Activated CD8-positive, alpha-beta memory T cell treated with anti-CD3 and anti-CD28 coated beads for 48 hours (primary cell): Measurements from ENCODE around the gene MIF4GD.

ENCODE experiments used
- DNase-seq, 3 experiments: peaks; one replicate each; pipeline ENCODE4 v3.0.0-alpha.2; 2020; ENCODE audit warnings: low read depth in 2 of 3, low spot score in 2 of 3

MIF4GD gene

DNA sequence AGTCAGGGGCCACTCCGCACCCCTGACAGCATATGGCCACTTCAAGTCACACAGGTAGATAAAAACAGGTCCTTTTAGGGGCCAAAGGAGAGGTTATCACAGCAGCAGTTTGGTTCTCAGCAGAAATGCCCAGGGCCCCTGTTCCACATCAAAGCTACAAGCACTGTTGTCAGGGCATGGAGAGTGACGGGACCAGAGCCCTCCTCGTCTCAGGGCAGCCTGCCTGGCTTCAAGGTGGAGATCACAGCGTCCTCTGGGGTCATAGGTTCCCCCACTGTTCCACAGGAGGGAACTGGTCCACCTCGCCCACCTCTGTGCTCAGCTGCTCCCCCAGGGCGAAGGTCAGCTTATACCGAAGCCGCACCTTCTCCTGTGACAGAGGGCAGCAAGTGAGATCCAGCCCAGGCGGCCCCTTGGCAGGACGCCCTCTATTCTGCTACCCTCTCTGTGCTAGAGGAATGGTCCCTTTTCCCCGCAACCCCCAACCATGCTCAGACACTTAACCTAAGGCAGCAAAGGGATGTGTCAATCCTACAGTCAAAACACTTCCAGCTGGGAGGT, 32.9 kb downstream of the MIF4GD start:
- DNase-seq = no peak

DNA sequence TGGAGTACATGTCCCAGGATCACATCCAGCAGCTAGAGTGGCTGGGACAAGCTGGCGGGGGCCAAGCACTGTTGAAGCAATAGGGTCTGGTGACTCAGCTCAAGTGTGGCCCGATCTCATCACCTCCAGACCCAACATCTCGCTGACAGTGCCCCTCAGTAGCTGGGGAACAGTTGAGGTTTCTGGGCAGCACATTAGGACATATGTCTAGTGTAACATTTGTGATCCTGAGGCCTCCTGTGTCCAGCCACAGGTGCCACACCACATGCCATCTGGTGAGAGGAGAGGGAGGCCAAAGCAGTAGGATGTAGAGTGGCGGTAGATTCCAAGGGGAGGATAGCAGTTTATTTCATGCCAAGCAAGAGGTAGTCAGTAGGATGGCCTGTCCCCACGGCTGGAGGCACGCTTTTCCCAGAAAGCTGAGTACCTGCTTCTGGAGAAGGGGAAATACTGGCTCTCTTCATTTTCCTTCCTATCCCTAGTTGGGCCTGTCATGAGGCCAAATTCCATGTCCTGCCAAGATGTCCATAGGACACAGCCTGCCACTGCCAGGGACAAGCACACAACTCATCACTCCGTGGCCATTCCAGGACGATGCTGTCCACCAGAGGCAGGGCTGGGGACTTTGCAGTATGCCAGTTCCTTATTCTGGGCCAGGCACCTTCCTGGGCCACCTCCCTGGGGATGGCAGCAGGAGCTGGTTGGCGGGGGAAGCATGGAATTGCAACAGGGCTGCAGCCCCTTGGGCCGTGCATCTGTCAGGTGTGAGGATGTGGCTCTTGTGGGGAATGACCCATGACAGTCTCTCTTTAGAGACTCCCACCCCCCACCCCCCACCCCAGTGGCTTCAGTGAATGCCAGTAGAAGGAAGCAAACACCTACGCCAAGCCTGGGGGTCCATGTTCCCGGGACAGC, 33.7 kb downstream of the MIF4GD start:
- no peak for DNase-seq

- DNase-seq = no peak
Observed at GRCh38 chr17:75232786-75233185, 38.2 kb downstream of the MIF4GD start.

- DNase-seq = no peak
Observed at GRCh38 chr17:75231741-75232464, 39.1 kb downstream of the MIF4GD start.

- no peak for DNase-seq
Observed at GRCh38 chr17:75231071-75231470, 40.0 kb downstream of the MIF4GD start.

DNA sequence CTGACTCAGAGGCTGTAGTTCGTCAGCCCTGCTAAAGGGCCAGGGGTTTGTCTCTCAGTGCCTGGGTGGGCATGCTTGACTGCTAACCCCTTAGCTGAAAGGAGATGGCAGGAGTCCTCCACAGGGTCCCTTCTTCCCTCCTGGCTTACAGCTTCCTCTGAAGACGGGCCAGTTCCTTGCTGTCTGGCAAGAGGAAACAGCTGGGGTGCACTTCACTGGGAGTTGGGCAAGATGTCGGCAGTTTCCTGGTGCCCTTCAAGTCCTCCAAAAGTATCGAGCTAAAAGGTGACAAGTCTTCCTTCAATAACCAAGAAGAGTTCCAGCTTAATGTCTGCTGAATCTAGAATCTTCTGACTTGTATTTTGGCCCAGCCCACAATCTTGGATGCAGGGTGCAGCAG, 42.2 kb downstream of the MIF4GD start:
- DNase-seq = no peak

DNA sequence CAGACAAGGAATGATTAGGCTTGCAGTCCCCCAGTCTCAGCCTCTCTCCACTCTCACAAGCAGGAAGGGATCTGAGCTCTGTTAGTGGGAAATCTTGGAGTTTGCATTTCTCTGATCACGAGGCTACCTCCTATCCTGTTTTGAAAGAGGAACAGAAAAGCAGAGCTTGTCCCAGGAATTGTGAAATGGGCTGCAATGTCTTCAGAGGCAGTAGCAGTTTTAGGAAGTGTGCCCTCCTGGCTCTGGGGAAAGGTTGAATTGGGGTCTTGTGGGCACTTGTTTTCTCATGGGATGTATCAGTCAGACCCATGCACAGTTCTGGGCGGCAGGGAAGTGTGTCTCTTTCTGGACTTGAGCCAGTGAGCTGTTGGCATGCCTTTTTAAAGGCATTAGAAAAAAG, 42.7 kb downstream of the MIF4GD start:
- no peak for DNase-seq

GRCh38 chr17:75227729-75228128, 43.3 kb downstream of the MIF4GD start:
- no peak for DNase-seq

DNA sequence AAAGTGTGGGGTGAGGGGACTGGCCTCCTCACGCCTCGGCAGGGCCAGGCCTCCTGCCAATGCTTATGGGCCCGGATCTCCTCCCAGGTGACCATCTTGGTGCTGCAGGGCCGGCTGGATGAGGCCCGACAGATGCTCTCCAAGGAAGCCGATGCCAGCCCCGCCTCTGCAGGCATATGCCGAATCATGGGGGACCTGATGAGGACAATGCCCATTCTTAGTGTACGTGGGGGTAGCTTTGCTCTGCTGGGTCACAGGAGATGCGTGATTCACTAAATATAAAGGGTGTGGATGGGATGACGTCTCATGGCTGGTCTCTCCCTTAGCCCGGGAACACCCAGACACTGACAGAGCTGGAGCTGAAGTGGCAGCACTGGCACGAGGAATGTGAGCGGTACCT, 46.0 kb downstream of the MIF4GD start:
- no peak for DNase-seq

- no peak for DNase-seq
Observed at GRCh38 chr17:75219815-75220214, 51.2 kb downstream of the MIF4GD start.

DNA sequence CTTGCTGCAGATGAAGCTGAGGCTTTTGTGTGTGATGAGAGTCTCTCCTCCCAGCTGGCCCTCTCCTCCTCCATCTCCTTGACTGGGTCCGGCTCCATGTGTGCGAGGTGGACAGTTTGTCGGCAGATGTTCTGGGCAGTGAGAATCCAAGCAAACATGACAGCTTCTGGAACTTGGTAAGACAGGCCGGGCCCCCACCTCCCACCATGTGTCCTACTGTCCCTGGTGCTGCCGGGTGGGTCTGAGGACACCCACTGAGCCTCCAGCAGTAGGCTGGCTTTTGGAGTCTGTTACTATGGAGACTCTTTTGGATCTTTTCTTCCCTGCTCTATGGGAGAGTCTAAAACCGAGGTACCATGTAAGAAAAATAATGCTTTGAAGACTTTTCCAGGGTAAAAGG, 52.9 kb downstream of the MIF4GD start:
- DNase-seq = no peak
